ES-I3 (cell line): ENCODE data around the gene PDPK1.
"Not testable (repeated sequence)": the region's sequence is repeated elsewhere in the genome, so short reads cannot be mapped to it uniquely, and the experiment has no call there.

Source experiments
- H3K36me3 ChIP-seq: 2 replicates; pipeline ENCODE4 v1.6.1; 2013; ENCODE audit warnings: mild to moderate bottlenecking, low read length, control low read depth, moderate library complexity; ENCODE audit not compliant: insufficient read depth
- H3K4me1 ChIP-seq: 2 replicates; pipeline ENCODE4 v1.6.1; 2013; ENCODE audit warnings: mild to moderate bottlenecking, control low read depth, low read length; ENCODE audit not compliant: insufficient read depth
- H3K9ac ChIP-seq: 2 replicates; pipeline ENCODE4 v1.6.1; 2013; ENCODE audit warnings: low read depth, mild to moderate bottlenecking, low read length, moderate library complexity
- H3K9me3 ChIP-seq: 2 replicates; pipeline ENCODE4 v1.6.1; 2013; ENCODE audit warnings: mild to moderate bottlenecking, low read length, moderate library complexity; ENCODE audit not compliant: control insufficient read depth, insufficient read depth

PDPK1 gene

GRCh38 chr16:2526135-2526534 is 11.7 kb upstream of the PDPK1 start:
- H3K9ac ChIP-seq = no peak overlapping the region
- peaks cover 2% of the 10 kb centered on the region; the same call in 1 of the 2 replicates for H3K36me3 ChIP-seq
- H3K9me3 ChIP-seq = no peaks in the 10 kb centered on the region
- 0 out of 2 replicates have a peak, but pooled peaks cover 3% of the 10 kb centered on the region for H3K4me1 ChIP-seq

DNA sequence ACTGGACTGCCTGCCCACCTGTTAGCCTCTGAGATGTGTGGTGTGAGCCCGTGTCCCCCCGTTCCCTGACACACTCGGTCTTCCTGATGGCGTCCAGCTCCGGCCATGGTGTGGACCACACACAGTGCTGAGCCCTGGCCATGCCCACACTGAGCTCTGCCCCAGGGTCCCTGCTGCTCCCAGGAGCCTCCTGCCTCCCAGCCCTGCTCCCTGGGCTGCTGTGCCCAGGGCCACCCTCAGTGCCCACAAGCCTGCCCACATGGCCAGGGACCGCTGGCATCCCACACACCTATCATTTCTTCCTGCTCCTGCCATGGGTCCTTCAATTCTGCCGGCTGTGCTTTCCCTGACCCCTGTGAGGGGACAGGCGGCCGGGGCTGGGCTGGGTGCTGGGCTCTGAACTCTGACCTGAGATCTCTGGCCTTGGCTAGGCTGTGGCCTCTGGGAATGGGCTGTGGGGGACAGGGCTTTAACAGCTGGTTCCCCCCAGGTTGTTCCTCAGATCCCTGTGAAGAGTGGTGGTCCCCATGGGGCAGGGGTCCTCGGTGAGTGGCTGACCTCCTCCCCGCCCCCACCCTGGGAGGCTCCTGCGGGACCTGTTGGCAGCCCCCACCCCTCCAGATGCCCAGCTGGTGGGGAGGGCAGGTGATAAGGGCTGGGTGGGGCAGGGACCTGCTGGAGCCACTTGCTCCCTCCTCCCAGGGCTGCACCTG is 10.6 kb upstream of the PDPK1 start:
- Histone ChIP-seq H3K4me1 (0 out of 2 replicates have a peak, but pooled peaks cover 5% of the 10 kb centered on the region), H3K36me3 (peaks cover 2% of the 10 kb centered on the region; the same call in 1 of the 2 replicates), H3K9ac (no peak overlapping the region), H3K9me3 (no peaks in the 10 kb centered on the region)

DNA sequence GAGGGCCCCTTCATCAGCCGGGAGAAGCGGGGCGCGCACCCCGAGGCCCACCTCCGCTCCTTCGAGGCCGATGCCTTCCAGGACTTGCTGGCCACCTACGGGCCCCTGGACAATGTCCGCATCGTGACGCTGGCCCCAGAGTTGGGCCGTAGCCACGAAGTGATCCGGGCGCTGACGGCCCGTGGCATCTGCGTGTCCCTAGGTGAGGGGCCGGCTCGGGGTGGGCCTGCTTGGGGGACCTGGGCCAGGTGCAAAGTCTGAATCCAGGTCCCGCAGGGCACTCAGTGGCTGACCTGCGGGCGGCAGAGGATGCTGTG is 10.1 kb upstream of the PDPK1 start:
- Histone ChIP-seq H3K36me3 (peaks cover 2% of the 10 kb centered on the region; the same call in 1 of the 2 replicates), H3K9me3 (no peaks in the 10 kb centered on the region)

DNA sequence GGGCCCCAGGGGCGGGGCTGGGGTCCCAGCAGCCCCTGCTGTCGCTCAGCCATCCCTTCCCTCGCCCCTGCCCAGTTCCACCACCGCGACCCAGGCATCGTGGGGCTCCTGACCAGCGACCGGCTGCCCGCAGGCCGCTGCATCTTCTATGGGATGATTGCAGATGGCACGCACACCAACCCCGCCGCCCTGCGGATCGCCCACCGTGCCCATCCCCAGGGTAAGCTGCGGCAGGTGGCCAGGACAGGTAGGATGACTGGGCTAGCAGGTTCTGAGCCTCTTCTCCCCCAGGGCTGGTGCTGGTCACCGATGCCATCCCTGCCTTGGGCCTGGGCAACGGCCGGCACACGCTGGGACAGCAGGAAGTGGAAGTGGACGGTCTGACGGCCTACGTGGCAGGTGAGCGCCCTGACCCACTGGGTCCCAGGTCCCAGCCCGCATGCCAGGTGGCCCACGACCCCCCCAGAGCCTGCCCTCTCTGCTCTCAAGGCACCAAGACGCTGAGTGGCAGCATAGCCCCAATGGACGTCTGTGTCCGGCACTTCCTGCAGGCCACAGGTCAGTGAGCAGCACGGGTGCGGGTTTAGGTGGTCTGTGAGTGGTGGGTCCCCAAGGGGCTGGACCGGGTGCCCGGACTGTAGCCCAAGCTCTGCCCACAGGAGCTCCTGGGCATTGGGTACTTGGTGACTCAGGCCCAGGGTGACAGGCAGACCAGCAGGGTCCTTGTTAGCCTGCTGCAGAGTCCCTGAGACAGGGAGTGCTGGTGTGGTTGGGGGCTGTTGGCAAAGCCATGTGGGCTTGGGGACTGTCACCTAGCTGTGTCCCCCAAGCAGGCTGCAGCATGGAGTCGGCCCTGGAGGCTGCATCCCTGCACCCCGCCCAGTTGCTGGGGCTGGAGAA is 9.4 kb upstream of the PDPK1 start:
- Histone ChIP-seq H3K4me1 (0 out of 2 replicates have a peak, but pooled peaks cover 5% of the 10 kb centered on the region), H3K9me3 (no peaks in the 10 kb centered on the region), H3K36me3 (peaks cover 2% of the 10 kb centered on the region; the same call in 1 of the 2 replicates), H3K9ac (no peak overlapping the region)

More for the DNA sequence above, 10.1 kb upstream of the PDPK1 start:
- H3K9ac ChIP-seq = no peak overlapping the region
- H3K4me1 ChIP-seq = 0 out of 2 replicates have a peak, but pooled peaks cover 5% of the 10 kb centered on the region

- Histone ChIP-seq H3K36me3 (peaks cover 2% of the 10 kb centered on the region; the same call in 1 of the 2 replicates), H3K9me3 (no peaks in the 10 kb centered on the region), H3K9ac (no peak overlapping the region), H3K4me1 (0 out of 2 replicates have a peak, but pooled peaks cover 5% of the 10 kb centered on the region)
Measured at GRCh38 chr16:2529061-2529931, 8.5 kb upstream of the PDPK1 start.

DNA sequence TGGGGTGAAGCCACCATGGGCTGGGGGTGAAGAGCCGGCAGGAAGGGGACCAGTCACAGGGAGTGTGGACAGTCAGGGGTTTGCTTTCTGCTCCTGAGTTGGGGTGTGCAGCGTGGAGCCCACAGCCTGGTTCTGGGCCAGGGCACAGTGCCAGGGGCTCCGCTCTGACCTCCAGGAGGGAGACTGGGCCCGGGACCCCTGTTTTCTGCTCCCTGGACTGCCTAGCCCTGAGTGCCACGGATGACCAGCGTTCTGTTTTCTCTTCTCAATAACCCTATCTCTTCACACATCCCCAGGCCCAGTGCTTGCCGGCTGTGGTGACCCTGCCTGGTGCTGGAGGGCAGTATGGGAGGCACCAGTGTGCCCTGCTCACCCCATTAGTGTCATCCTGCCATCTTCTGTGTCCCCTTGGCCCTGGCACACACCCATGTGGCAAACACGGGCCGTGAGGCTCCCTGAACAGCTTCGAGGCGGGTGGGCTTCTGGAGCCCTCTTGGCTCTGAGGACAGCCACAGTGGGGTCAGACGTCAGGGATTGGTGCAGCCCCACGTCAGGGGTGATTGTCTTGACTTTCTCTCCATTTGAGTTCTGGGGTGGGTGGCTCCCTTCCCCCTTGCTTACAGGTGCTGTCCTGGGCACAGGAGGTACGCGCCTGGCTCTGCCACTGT is 7.7 kb upstream of the PDPK1 start:
- Histone ChIP-seq H3K36me3 (no peaks in the 10 kb centered on the region), H3K9ac (no peak overlapping the region), H3K4me1 (0 out of 2 replicates have a peak, but pooled peaks cover 5% of the 10 kb centered on the region)

GRCh38 chr16:2530629-2531318 is 7.0 kb upstream of the PDPK1 start:
- Histone ChIP-seq H3K9ac (peak overlapping the region; percentile 72), H3K36me3 (no peaks in the 10 kb centered on the region), H3K9me3 (no peaks in the 10 kb centered on the region), H3K4me1 (0 out of 2 replicates have a peak, but pooled peaks cover 5% of the 10 kb centered on the region)

More for the DNA sequence above, 7.7 kb upstream of the PDPK1 start:
- H3K9me3 ChIP-seq = no peaks in the 10 kb centered on the region

- Histone ChIP-seq H3K4me1 (0 out of 2 replicates have a peak, but pooled peaks cover 5% of the 10 kb centered on the region), H3K36me3 (no peaks in the 10 kb centered on the region), H3K9me3 (no peaks in the 10 kb centered on the region), H3K9ac (peak within 1 kb of the TSS; percentile 96)
Measured at GRCh38 chr16:2531371-2531695, 6.5 kb upstream of the PDPK1 start, which contains the start of gene CEMP1. TSS of gene CEMP1 (minus strand) at chr16:2531408. CDS start at chr16:2531073, 335 bp downstream.

GRCh38 chr16:2531696-2532493 is 5.9 kb upstream of the PDPK1 start:
- peak overlapping the region; percentile 96 for H3K9ac ChIP-seq
- H3K4me1 ChIP-seq = 0 out of 2 replicates have a peak, but pooled peaks cover 5% of the 10 kb centered on the region
- H3K9me3 ChIP-seq = no peaks in the 10 kb centered on the region
- no peaks in the 10 kb centered on the region for H3K36me3 ChIP-seq

DNA sequence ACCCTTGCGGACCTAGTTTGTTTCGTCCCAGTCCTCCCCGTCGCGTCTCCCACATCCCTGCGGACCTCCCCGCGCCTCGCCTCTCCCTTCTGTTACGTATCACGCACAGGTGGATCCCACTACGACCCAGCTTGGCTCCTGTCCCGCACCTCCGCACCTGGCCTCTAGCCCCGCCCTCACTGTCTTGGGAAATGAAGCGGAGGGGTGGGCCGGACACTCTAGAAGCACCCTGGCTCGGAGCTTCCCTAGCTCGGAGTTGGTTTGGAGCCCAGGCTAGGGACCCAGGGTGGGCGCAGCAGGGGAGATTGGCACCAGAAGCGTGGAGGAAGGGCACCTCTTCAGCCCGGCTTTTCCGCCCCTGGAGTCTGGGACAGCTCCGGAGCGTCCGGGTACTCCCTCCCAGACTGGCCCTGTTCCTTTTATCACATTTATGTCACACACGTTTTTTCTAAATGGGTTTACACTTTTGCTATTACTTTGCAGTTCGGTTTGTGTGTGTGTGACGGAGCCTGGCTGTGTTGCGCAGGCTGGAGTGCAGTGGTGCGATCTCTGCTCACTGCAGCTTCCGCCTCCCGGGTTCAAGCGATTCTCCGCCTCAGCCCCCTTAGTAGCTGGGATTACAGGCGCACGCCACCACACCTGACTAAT is 5.2 kb upstream of the PDPK1 start:
- Histone ChIP-seq H3K9me3 (no peaks in the 10 kb centered on the region), H3K9ac (peak overlapping the region; percentile 96), H3K4me1 (0 out of 2 replicates have a peak, but pooled peaks cover 5% of the 10 kb centered on the region), H3K36me3 (no peaks in the 10 kb centered on the region)

DNA sequence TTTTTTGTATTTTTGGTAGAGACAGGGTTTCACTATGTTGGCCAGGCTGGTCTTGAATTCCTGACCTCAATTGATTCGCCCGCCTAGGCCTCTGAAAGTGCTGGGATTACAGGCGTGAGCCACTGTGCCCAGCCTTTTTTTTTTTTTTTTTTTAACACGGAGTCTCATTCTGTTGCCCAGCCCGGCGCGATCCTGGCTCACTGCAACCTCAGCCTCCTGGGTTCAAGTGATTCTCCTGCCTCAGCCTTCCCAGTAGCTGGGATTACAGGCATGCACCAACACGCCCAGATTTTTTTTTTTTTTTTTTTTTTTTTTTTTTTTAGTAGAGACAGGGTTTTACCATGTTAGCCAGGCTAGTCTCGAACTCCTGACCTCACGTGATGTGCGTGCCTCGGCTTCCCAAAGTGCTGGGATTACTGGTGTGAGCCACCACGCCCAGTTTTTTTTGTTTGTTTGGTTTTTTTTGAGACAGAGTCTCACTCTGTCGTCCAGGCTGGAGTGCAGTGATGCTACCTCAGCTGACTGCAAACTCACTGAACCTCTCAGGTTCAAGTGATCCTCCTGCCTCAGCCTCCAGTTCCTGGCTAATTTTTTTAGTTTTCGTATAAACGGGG is 4.6 kb upstream of the PDPK1 start:
- not testable (repeated sequence) for H3K9me3 ChIP-seq, H3K4me1 ChIP-seq, H3K36me3 ChIP-seq
- peak overlapping the region; percentile 96; the same call in 1 of the 2 replicates for H3K9ac ChIP-seq

DNA sequence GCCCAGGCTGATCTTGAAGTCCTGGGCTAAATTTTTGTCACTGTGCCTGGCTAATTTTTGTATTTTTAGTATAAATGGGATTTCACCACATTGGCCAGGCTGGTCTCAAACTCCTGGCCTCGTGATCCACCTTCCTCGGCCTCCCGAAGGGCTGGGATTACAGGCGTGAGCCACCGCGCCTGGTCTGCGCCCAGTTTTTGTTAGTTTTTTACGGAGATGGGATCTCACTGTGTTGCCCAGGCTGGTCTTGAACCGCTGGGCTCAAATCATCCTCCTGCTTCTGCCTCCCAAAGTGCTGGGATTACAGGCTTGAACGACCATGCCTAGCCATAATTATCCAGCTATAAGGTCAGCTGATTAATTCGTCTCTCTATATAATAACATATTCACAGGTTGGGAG is 3.9 kb upstream of the PDPK1 start:
- Histone ChIP-seq H3K4me1 (0 out of 2 replicates have a peak, but pooled peaks cover 5% of the 10 kb centered on the region), H3K9ac (no peak overlapping the region), H3K36me3 (no peaks in the 10 kb centered on the region), H3K9me3 (no peaks in the 10 kb centered on the region)
